Spleen (tissue), 7 donors: ENCODE measurements around the gene STAT1.

Source experiments
- POLR2A ChIP-seq, 3 donors: fragments of 450-650 bp; IDR thresholded peaks; one replicate each; pipeline ENCODE4 v1.5.1; 2017; ENCODE audit warnings: antibody characterized with exemption in 3 of 3, mild to moderate bottlenecking in 1 of 3
- POLR2AphosphoS5 ChIP-seq, 3 donors: sonication (generic); formaldehyde crosslinking; IDR thresholded peaks; one replicate each; pipeline ENCODE4 v1.5.1; 2017; ENCODE audit warnings: antibody characterized with exemption in 3 of 3
- TF ChIP-seq, protein P1 (sequence below), 11 experiments: fragments of 200-600 bp in 7 of 11; fragments of 450-650 bp in 4 of 11; sonication (generic) in 4 of 11; IDR thresholded peaks in 8 of 11; conservative IDR thresholded peaks in 3 of 11; 1 replicate in 7 of 11; 2 replicates in 4 of 11; pipeline versions ENCODE4 v1.4.0 to v1.8.0; 2016 to 2021; ENCODE audit warnings: antibody characterized with exemption in 11 of 11, inconsistent platforms in 4 of 11, mild to moderate bottlenecking in 1 of 11
- donor health status: DM: no; HTN: no; CAD: no; lungs with moderate emphysema.
- donor health status: DM: no; HTN: no; CAD: no.
- donor health status: DM: no; HTN: no; CAD: no.

DNA sequence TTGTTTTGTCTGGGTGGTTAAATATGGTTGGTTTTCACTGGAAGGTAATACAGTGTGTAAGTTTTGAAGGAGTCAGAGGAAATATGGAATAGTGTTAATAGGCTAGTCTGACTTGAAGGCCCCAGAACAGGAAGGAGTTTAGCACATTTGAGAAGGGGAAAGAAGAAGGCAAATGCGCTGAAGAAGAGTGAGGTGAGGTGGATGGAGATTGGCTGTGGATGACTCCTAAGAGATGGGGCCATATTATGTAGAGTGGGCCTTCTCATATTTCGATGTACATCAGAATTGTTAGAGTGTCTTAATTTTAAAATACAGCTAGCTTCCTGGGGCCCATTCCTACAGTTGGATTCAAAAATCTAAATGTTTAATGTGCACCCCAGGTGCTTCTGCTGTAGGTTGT lies 72.4 kb downstream of the STAT1 start:
- no peak for TF ChIP-seq POLR2A (IDR thresholded peaks at IDR 0.05)
- TF ChIP-seq, protein P1, sequence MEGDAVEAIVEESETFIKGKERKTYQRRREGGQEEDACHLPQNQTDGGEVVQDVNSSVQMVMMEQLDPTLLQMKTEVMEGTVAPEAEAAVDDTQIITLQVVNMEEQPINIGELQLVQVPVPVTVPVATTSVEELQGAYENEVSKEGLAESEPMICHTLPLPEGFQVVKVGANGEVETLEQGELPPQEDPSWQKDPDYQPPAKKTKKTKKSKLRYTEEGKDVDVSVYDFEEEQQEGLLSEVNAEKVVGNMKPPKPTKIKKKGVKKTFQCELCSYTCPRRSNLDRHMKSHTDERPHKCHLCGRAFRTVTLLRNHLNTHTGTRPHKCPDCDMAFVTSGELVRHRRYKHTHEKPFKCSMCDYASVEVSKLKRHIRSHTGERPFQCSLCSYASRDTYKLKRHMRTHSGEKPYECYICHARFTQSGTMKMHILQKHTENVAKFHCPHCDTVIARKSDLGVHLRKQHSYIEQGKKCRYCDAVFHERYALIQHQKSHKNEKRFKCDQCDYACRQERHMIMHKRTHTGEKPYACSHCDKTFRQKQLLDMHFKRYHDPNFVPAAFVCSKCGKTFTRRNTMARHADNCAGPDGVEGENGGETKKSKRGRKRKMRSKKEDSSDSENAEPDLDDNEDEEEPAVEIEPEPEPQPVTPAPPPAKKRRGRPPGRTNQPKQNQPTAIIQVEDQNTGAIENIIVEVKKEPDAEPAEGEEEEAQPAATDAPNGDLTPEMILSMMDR (IDR thresholded peaks at IDR 0.05 in 8 of 11, conservative IDR thresholded peaks at IDR 0.05 in 3 of 11), result no peak
- TF ChIP-seq POLR2AphosphoS5 (IDR thresholded peaks at IDR 0.05), result no peak
